PC-3 (cell line): ENCODE data around the gene CTU1. TPM values are rescaled to one million over a fixed set of nuclear protein-coding genes. Genes with fewer than 3 reads are reported as not detected.

Experiments
- ATAC-seq: fragments of 200-7000 bp; cut with Tn5 transposase; 2 replicates; pipeline ENCODE4 v1.9.1; 2020; ENCODE audit warnings: mild to moderate bottlenecking, moderate library complexity
- BruUV-seq: library from RNA; stranded (reverse); fragments of 400-500 nt; replicated peaks from 2 replicates; lab custom pipeline; 2021; lab: Mats Ljungman, UMichigan
- CTCF ChIA-PET: fragments of 300-600 bp; sonication (Branson Sonifier 250); formaldehyde crosslinking; loops from one replicate; lab custom pipeline; 2022; ENCODE audit warnings: antibody characterized with exemption; lab: Charles Lee
- POLR2A ChIA-PET: fragments of 300-600 bp; sonication (Branson Sonifier 250); formaldehyde crosslinking; loops from one replicate; lab custom pipeline; 2022; ENCODE audit warnings: antibody characterized with exemption; ENCODE audit not compliant: unreplicated experiment; lab: Charles Lee
- DNase-seq: peaks from one replicate; pipeline ENCODE4 v3.0.0-alpha.2; 2015
- H2AFZ ChIP-seq: fragments of 300-600 bp; sonication (generic); 2 replicates; pipeline ENCODE4 v1.6.0; 2016; ENCODE audit warnings: antibody characterized with exemption, low read length
- H3F3A ChIP-seq: fragments of 300-600 bp; sonication (generic); one replicate; pipeline ENCODE4 v1.6.0; 2017; ENCODE audit warnings: antibody characterized with exemption, low read length, control low read depth, mild to moderate bottlenecking; ENCODE audit not compliant: unreplicated experiment
- H3K27ac ChIP-seq: fragments of 300-600 bp; sonication (generic); 2 replicates; pipeline ENCODE4 v1.5.1; 2016; ENCODE audit warnings: mild to moderate bottlenecking, low read length
- H3K27me3 ChIP-seq: fragments of 300-600 bp; sonication (generic); 2 replicates; pipeline ENCODE4 v1.6.1; 2016; ENCODE audit warnings: low read length, mixed read lengths
- H3K36me3 ChIP-seq: fragments of 300-600 bp; sonication (generic); 2 replicates; pipeline ENCODE4 v1.6.1; 2016; ENCODE audit warnings: low read depth, mixed run types, low read length, mixed read lengths
- H3K4me1 ChIP-seq: fragments of 300-600 bp; sonication (generic); 2 replicates; pipeline ENCODE4 v1.5.1; 2016; ENCODE audit warnings: low read length; ENCODE audit not compliant: insufficient read depth
- H3K4me2 ChIP-seq: fragments of 300-600 bp; sonication (generic); 2 replicates; pipeline ENCODE4 v1.6.0; 2016; ENCODE audit warnings: low read length
- H3K4me3 ChIP-seq: fragments of 300-600 bp; sonication (generic); 2 replicates; pipeline ENCODE4 v1.5.1; 2016; ENCODE audit warnings: mild to moderate bottlenecking, low read length, mixed read lengths
- H3K79me2 ChIP-seq: fragments of 300-600 bp; sonication (generic); 2 replicates; pipeline ENCODE4 v1.6.1; 2017; ENCODE audit warnings: low read length, mixed read lengths
- H3K9ac ChIP-seq: fragments of 300-600 bp; sonication (generic); 2 replicates; pipeline ENCODE4 v1.6.0; 2016; ENCODE audit warnings: mild to moderate bottlenecking, low read length
- H3K9me2 ChIP-seq: fragments of 300-600 bp; sonication (generic); replicated peaks from 2 replicates; pipeline ENCODE4 v1.6.1; 2016; ENCODE audit warnings: mixed run types, low read length, mixed read lengths
- H3K9me3 ChIP-seq: fragments of 300-600 bp; sonication (generic); 2 replicates; pipeline ENCODE4 v1.6.1; 2016; ENCODE audit warnings: low read length, mixed read lengths
- H4K20me1 ChIP-seq: fragments of 300-600 bp; sonication (generic); 2 replicates; pipeline ENCODE4 v1.6.1; 2016; ENCODE audit warnings: low read length, mixed read lengths
- EZH2 ChIP-seq: fragments of 300-600 bp; sonication (generic); IDR thresholded peaks from one replicate; pipeline ENCODE4 v1.6.1; 2017; ENCODE audit warnings: antibody characterized with exemption, mild to moderate bottlenecking, low read length; ENCODE audit not compliant: unreplicated experiment
- EZH2phosphoT487 ChIP-seq: fragments of 300-600 bp; sonication (generic); IDR thresholded peaks from 2 replicates; pipeline ENCODE4 v1.6.1; 2018; ENCODE audit warnings: mild to moderate bottlenecking, antibody characterized with exemption, low read length, borderline replicate concordance
- intact Hi-C: fragments of 100-400 bp; cut with micrococcal nuclease; formaldehyde crosslinking; loops from 2 replicates; pipeline ENCODE4 v1.9.0; 2023
- total RNA-seq: library from RNA; depleted of rRNA; stranded (reverse); fragments of >200 nt; gene quantifications from 2 replicates; pipeline ENCODE4 v1.2.3, GENCODE V29; 2014
- TF ChIP-seq, protein P1 (sequence below): fragments of 300-600 bp; sonication (generic); conservative IDR thresholded peaks from 2 replicates; pipeline ENCODE4 v1.5.1; 2017; ENCODE audit warnings: antibody characterized with exemption, low read depth, mild to moderate bottlenecking, low read length

The CTU1 gene
- total RNA-seq, 1 experiment from 2014 or later: 29.0 TPM

DNA sequence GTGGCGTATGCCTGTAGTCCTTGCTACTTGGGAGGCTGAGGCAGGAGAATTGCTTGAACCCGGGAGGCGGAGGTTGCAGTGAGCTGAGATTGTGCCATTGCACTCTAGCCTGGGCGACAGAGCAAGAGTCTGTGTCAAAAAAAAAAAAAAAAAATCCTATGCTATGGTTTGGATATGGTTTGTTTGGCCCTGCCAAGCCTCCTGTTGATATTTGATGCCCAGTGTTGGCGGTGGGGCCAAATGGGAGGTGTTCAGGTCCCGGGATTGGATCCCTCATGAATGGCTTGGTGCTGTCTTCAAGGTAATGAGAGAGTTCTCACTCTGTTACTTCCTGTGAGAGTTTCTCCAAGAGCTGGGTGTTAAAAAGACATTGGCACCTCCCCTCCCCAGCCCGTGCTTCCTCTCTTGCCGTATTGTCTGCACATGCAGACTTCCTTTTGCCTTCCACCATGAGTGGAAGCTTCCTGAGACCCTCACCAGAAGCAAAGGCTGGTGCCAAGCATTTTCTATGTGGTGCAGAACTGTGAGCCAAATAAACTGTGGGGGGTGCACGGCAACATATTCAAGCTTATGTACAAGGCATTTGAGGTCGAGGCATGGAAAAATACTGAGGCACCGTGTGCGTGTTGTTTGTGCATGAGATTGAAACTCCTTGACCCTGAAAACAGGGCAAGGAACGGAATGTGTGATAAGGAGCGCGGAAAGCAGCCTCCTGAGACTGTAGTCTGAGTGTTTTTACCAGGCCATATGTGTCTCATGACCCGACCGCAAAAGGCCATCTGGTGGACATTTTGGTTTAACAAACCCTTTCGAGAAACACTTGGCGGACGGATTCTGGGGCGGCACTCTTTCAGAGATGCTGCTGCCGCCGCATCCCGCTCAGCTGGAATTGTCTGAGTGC is 23.8 kb upstream of the CTU1 start:
- intact Hi-C loops: no loop called here
- BruUV-seq: no TSS peak
- Histone ChIP-seq H3K4me1 (peaks cover 25% of the 10 kb centered on the region), H3K9me3 (no peaks in the 10 kb centered on the region), H3K9me2 (no peaks in the 10 kb centered on the region), H3K79me2 (no peaks in the 10 kb centered on the region), H3K36me3 (no peaks in the 10 kb centered on the region), H3K4me2 (no peak overlapping the region), H2AFZ (no peak overlapping the region), H3K27ac (no peak overlapping the region), H3K9ac (no peak overlapping the region), H4K20me1 (no peaks in the 10 kb centered on the region), H3K4me3 (no peak overlapping the region), H3K27me3 (peaks cover 29% of the 10 kb centered on the region), H3F3A (no peaks in the 10 kb centered on the region)
- ATAC-seq: no peak
- DNase-seq: no peak
- ChIA-PET POLR2A (no interaction called here), CTCF (no interaction called here)
- TF ChIP-seq EZH2 (no peak), EZH2phosphoT487 (no peak)
- TF ChIP-seq, protein P1, sequence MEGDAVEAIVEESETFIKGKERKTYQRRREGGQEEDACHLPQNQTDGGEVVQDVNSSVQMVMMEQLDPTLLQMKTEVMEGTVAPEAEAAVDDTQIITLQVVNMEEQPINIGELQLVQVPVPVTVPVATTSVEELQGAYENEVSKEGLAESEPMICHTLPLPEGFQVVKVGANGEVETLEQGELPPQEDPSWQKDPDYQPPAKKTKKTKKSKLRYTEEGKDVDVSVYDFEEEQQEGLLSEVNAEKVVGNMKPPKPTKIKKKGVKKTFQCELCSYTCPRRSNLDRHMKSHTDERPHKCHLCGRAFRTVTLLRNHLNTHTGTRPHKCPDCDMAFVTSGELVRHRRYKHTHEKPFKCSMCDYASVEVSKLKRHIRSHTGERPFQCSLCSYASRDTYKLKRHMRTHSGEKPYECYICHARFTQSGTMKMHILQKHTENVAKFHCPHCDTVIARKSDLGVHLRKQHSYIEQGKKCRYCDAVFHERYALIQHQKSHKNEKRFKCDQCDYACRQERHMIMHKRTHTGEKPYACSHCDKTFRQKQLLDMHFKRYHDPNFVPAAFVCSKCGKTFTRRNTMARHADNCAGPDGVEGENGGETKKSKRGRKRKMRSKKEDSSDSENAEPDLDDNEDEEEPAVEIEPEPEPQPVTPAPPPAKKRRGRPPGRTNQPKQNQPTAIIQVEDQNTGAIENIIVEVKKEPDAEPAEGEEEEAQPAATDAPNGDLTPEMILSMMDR: no peak; the same call in 1 of the 2 replicates

DNA sequence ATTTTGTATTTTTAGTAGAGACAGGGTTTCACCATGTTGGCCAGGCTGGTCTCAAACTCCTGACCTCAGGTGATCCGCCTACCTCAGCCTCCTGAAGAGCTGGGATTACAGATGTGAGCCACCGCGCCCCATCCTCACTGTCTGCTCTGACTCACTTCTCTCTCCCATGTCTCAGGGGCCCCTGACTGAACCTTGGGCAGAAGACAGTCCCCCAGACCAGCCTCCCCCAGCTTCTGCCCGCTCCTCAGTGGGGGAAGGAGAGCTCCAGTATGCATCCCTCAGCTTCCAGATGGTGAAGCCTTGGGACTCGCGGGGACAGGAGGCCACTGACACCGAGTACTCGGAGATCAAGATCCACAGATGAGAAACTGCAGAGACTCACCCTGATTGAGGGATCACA is 21.5 kb upstream of the CTU1 start:
- no peak overlapping the region for H2AFZ ChIP-seq
- no peaks in the 10 kb centered on the region for H4K20me1 ChIP-seq
- POLR2A ChIA-PET: no interaction called here
- DNase-seq (no peak), ATAC-seq (no peak)
- H3K4me2 ChIP-seq: no peak overlapping the region
- H3K4me3 ChIP-seq: no peak overlapping the region
- no peaks in the 10 kb centered on the region for H3F3A ChIP-seq
- no peak overlapping the region for H3K9ac ChIP-seq
- H3K9me2 ChIP-seq: no peaks in the 10 kb centered on the region
- no peaks in the 10 kb centered on the region for H3K79me2 ChIP-seq
- no peaks in the 10 kb centered on the region for H3K36me3 ChIP-seq
- TF ChIP-seq, protein P1: no peak
- TF ChIP-seq EZH2phosphoT487 (no peak), EZH2 (no peak)
- H3K9me3 ChIP-seq: no peaks in the 10 kb centered on the region
- BruUV-seq: no TSS peak
- intact Hi-C loops: no loop called here
- H3K4me1 ChIP-seq: peaks cover 25% of the 10 kb centered on the region
- no peak overlapping the region for H3K27ac ChIP-seq
- CTCF ChIA-PET: no interaction called here
- peaks cover 6% of the 10 kb centered on the region for H3K27me3 ChIP-seq

DNA sequence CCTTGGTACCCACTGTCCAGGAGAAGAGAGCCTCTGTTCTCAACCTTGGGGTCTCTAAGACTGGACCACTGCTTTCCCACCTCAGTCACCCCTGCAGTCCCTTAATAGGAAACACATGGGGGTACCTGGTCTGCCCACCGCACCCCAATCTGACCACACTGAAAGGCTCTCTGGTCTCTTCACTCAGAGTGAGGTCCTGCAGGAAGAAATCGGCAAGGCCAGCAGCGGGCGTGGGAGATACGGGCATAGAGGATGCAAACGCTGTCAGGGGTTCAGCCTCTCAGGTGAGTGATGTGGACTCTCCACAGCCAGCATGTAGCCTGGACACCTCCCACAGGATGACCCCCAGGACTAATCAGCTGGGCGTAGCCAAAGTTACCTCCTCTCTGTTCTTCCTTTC is 20.0 kb upstream of the CTU1 start:
- Histone ChIP-seq H3K27ac (peak overlapping the region; percentile 16), H3K36me3 (no peaks in the 10 kb centered on the region), H3K27me3 (no peaks in the 10 kb centered on the region), H3F3A (no peaks in the 10 kb centered on the region), H3K9me3 (no peaks in the 10 kb centered on the region), H4K20me1 (no peaks in the 10 kb centered on the region), H3K4me2 (peak overlapping the region; percentile 37), H3K9me2 (no peaks in the 10 kb centered on the region), H2AFZ (no peak overlapping the region), H3K4me3 (no peak overlapping the region), H3K79me2 (no peaks in the 10 kb centered on the region), H3K9ac (no peak overlapping the region), H3K4me1 (peaks cover 25% of the 10 kb centered on the region)
- ATAC-seq (no peak), DNase-seq (no peak)
- BruUV-seq: no TSS peak
- CTCF ChIA-PET: no interaction called here
- TF ChIP-seq, protein P1: no peak
- TF ChIP-seq EZH2 (no peak), EZH2phosphoT487 (no peak)
- intact Hi-C loops: no loop called here
- POLR2A ChIA-PET: no interaction called here
